ENCODE results near the gene ATP9B. TPM values are rescaled to one million over a fixed set of nuclear protein-coding genes. Genes with fewer than 3 reads are reported as not detected.

Gene ATP9B
- total RNA-seq, 1 experiment from 2014 or later = 17.8 TPM

- H3K4me1 ChIP-seq (ENCODE audit: control insufficient read depth in 1 of 2, insufficient read depth in 2 of 2, low read length in 2 of 2) = no peaks in the 10 kb centered on the region
- no peaks in the 10 kb centered on the region for H3K79me2 ChIP-seq (ENCODE audit: insufficient read depth, low read length)
- no peaks in the 10 kb centered on the region for H4K20me1 ChIP-seq (ENCODE audit: insufficient read depth)
- no peak overlapping the region for H3K9ac ChIP-seq (ENCODE audit: low read length)
- H3K4me3 ChIP-seq (replicated peaks in 1 of 2; ENCODE audit: low read depth in 1 of 2, low read length in 2 of 2) = no peak overlapping the region
- no peak for TF ChIP-seq ZFX (IDR thresholded peaks at IDR 0.05)
- TF ChIP-seq POLR2A (IDR thresholded peaks at IDR 0.05; ENCODE audit: borderline replicate concordance, extremely low read depth, insufficient read depth, insufficient read length) = no peak
- no peak for TF ChIP-seq CBX3 (IDR thresholded peaks at IDR 0.05; ENCODE audit: low read depth)
- no peak for TF ChIP-seq SP1 (IDR thresholded peaks at IDR 0.05; ENCODE audit: low read depth)
- TF ChIP-seq POLR2AphosphoS5 (IDR thresholded peaks at IDR 0.05; ENCODE audit: low read depth, low read length) = no peak
- TF ChIP-seq ZNF274 (IDR thresholded peaks at IDR 0.05; ENCODE audit: low read depth, low read length) = no peak
- no peak for TF ChIP-seq TCF7L2 (IDR thresholded peaks at IDR 0.05; ENCODE audit: borderline replicate concordance, extremely low read depth, insufficient read depth, insufficient read length)
- no peak for TF ChIP-seq SRF (IDR thresholded peaks at IDR 0.05; ENCODE audit: low read depth)
- no peak for TF ChIP-seq SIN3A (IDR thresholded peaks at IDR 0.05; ENCODE audit: low read depth)
- TF ChIP-seq FOSL1 (IDR thresholded peaks at IDR 0.05; ENCODE audit: low read depth) = no peak
- no peak for TF ChIP-seq EGR1 (IDR thresholded peaks at IDR 0.05; ENCODE audit: low read depth)
- no peak for TF ChIP-seq MAX (IDR thresholded peaks at IDR 0.05)
- POLR2A ChIA-PET = no interaction called here
- RAD21 ChIA-PET (ENCODE audit: low non-redundant PET in 1 of 2, low total read pairs in 2 of 2, uncharacterized antibody in 2 of 2, unreplicated experiment in 2 of 2) = no interaction called here
- H3K36me3 ChIP-seq (ENCODE audit: control insufficient read depth in 1 of 2, insufficient read depth in 2 of 2, low read length in 2 of 2) = no peaks in the 10 kb centered on the region
- no peaks in the 10 kb centered on the region for H3K9me2 ChIP-seq (ENCODE audit: insufficient read depth)
- H3K4me2 ChIP-seq (ENCODE audit: low read length) = no peak overlapping the region
- no peak for DNase-seq (ENCODE audit: low read depth, low spot score)
- H3K9me3 ChIP-seq (ENCODE audit: control insufficient read depth in 1 of 2, insufficient read depth in 1 of 2, low read depth in 1 of 2, low read length in 2 of 2) = no peaks in the 10 kb centered on the region
- CTCF ChIA-PET = no interaction called here
- no peaks in the 10 kb centered on the region for H3K27me3 ChIP-seq (ENCODE audit: insufficient read depth, low read length)
- no peak for ATAC-seq
- no peak overlapping the region for H2AFZ ChIP-seq (ENCODE audit: low read depth, low read length, poor library complexity, severe bottlenecking)
- no TSS peak for BruUV-seq (replicated peaks)
- no peak overlapping the region for H3K27ac ChIP-seq (ENCODE audit: low read depth, low read length)
- intact Hi-C loops (cut with micrococcal nuclease) = no loop called here
Measured at GRCh38 chr18:79210002-79210910, 141.1 kb downstream of the ATP9B start.

Measured in HCT116 (cell line).